IMR-90 (cell line): ENCODE data around the gene TICAM2. TPM values are rescaled to one million over a fixed set of nuclear protein-coding genes. Genes with fewer than 3 reads are reported as not detected.

Experiments used
- ATAC-seq: fragments of 200-7000 bp; cut with Tn5 transposase; 2 replicates; pipeline ENCODE4 v1.9.1; 2020; ENCODE audit warnings: low read depth, mild to moderate bottlenecking, moderate library complexity
- BruUV-seq: library from RNA; stranded (reverse); fragments of 400-500 nt; replicated peaks from 2 replicates; lab custom pipeline; 2021; lab: Mats Ljungman, UMichigan
- CTCF ChIA-PET: fragments of 300-600 bp; formaldehyde crosslinking; extraction: SDS; loops from one replicate; lab custom pipeline; 2021; ENCODE audit warnings: antibody characterized with exemption; lab: Yijun Ruan, JAX
- POLR2A ChIA-PET: fragments of 300-600 bp; sonication (Branson Sonifier 250); formaldehyde crosslinking; loops from one replicate; lab custom pipeline; 2022; ENCODE audit warnings: antibody characterized with exemption; ENCODE audit not compliant: unreplicated experiment; lab: Charles Lee
- DNase-seq: peaks from one replicate; pipeline ENCODE4 v3.0.0; 2013
- H2AFZ ChIP-seq: replicated peaks from 2 replicates; pipeline ENCODE3; 2013; ENCODE audit warnings: low read length, mild to moderate bottlenecking; ENCODE audit not compliant: poor library complexity
- H2AK5ac ChIP-seq: 2 replicates; pipeline ENCODE4 v1.6.1; 2013; ENCODE audit warnings: low read depth, low read length, inconsistent platforms
- H2AK9ac ChIP-seq: replicated peaks from 2 replicates; pipeline ENCODE3; 2013; ENCODE audit warnings: mild to moderate bottlenecking, low read depth, low read length, moderate library complexity; ENCODE audit not compliant: poor library complexity
- H2BK120ac ChIP-seq: 2 replicates; pipeline ENCODE4 v1.6.1; 2013; ENCODE audit warnings: low read depth, low read length, inconsistent platforms
- H2BK15ac ChIP-seq: 3 replicates; pipeline ENCODE4 v1.6.1; 2013; ENCODE audit warnings: low read depth, low read length, inconsistent platforms
- H2BK20ac ChIP-seq: 2 replicates; pipeline ENCODE4 v1.6.1; 2013; ENCODE audit warnings: low read depth, mild to moderate bottlenecking, inconsistent platforms, low read length, moderate library complexity
- H2BK5ac ChIP-seq: 2 replicates; pipeline ENCODE4 v1.6.1; 2013; ENCODE audit warnings: mild to moderate bottlenecking, low read depth, low read length, inconsistent platforms; ENCODE audit not compliant: poor library complexity, severe bottlenecking
- H3K14ac ChIP-seq: replicated peaks from 2 replicates; pipeline ENCODE4 v1.6.1; 2013; ENCODE audit warnings: low read depth, low read length, inconsistent platforms
- H3K18ac ChIP-seq: 2 replicates; pipeline ENCODE4 v1.6.1; 2013; ENCODE audit warnings: low read depth, low read length, control low read depth
- H3K23ac ChIP-seq: 2 replicates; pipeline ENCODE4 v1.6.1; 2013; ENCODE audit warnings: low read depth, low read length, inconsistent platforms
- H3K27ac ChIP-seq: 2 replicates; pipeline ENCODE4 v1.5.1; 2013; ENCODE audit warnings: mild to moderate bottlenecking, control low read depth, low read length; ENCODE audit not compliant: insufficient read depth
- H3K27me3 ChIP-seq: 2 replicates; pipeline ENCODE4 v1.6.1; 2013; ENCODE audit warnings: low read length; ENCODE audit not compliant: control insufficient read depth, insufficient read depth
- H3K36me3 ChIP-seq: 2 replicates; pipeline ENCODE4 v1.6.1; 2013; ENCODE audit warnings: low read length, mixed read lengths; ENCODE audit not compliant: control insufficient read depth, insufficient read depth
- H3K4ac ChIP-seq: 2 replicates; pipeline ENCODE4 v1.6.1; 2013; ENCODE audit warnings: low read depth, low read length, inconsistent platforms
- H3K4me1 ChIP-seq: 2 replicates; pipeline ENCODE4 v1.6.1; 2013; ENCODE audit warnings: low read length, mixed read lengths; ENCODE audit not compliant: control insufficient read depth, insufficient read depth
- H3K4me2 ChIP-seq: 2 replicates; pipeline ENCODE4 v1.6.1; 2013; ENCODE audit warnings: low read depth, mild to moderate bottlenecking, control low read depth, low read length, moderate library complexity
- H3K4me3 ChIP-seq: 2 replicates; pipeline ENCODE4 v1.5.1; 2013; ENCODE audit warnings: low read depth, mild to moderate bottlenecking, control low read depth, low read length, moderate library complexity; ENCODE audit not compliant: insufficient read depth
- H3K56ac ChIP-seq: 2 replicates; pipeline ENCODE4 v1.6.1; 2013; ENCODE audit warnings: low read length, inconsistent platforms; ENCODE audit not compliant: insufficient read depth; ENCODE audit errors: extremely low read depth
- H3K79me1 ChIP-seq, 2 experiments: 2 replicates each; pipeline ENCODE4 v1.6.1; 2013; ENCODE audit warnings: low read length in 2 of 2, inconsistent platforms in 1 of 2, low read depth in 1 of 2
- H3K9ac ChIP-seq: 2 replicates; pipeline ENCODE4 v1.6.1; 2013; ENCODE audit warnings: low read depth, low read length, control low read depth
- H3K9me1 ChIP-seq: 2 replicates; pipeline ENCODE4 v1.6.1; 2013; ENCODE audit warnings: low read length, inconsistent platforms; ENCODE audit not compliant: insufficient read depth
- H3K9me3 ChIP-seq: 2 replicates; pipeline ENCODE4 v1.6.1; 2013; ENCODE audit warnings: low read length; ENCODE audit not compliant: control insufficient read depth, insufficient read depth
- H4K20me1 ChIP-seq: 2 replicates; pipeline ENCODE4 v1.6.1; 2013; ENCODE audit warnings: low read length, inconsistent platforms; ENCODE audit not compliant: insufficient read depth
- H4K5ac ChIP-seq: 2 replicates; pipeline ENCODE4 v1.6.1; 2013; ENCODE audit warnings: mild to moderate bottlenecking, low read depth, low read length, control low read depth
- H4K8ac ChIP-seq, 2 experiments: 2 replicates each; pipeline ENCODE4 v1.6.1; 2013; ENCODE audit warnings: low read depth in 2 of 2, low read length in 2 of 2, control low read depth in 1 of 2, inconsistent platforms in 1 of 2
- H4K91ac ChIP-seq: 2 replicates; pipeline ENCODE4 v1.6.1; 2013; ENCODE audit warnings: low read depth, low read length, inconsistent platforms; ENCODE audit not compliant: insufficient read depth
- BHLHE40 ChIP-seq: fragments of 150-350 bp; IDR thresholded peaks from 2 replicates; pipeline ENCODE4 v1.6.1; 2016; ENCODE audit warnings: mild to moderate bottlenecking, low read depth, low read length
- CEBPB ChIP-seq: IDR thresholded peaks from 2 replicates; pipeline ENCODE4 v1.6.1; 2012; ENCODE audit warnings: low read depth, low read length, improper control_type of control experiment
- MAFK ChIP-seq: IDR thresholded peaks from 2 replicates; pipeline ENCODE4 v1.6.1; 2012; ENCODE audit warnings: low read depth, low read length, improper control_type of control experiment
- RCOR1 ChIP-seq: IDR thresholded peaks from 2 replicates; pipeline ENCODE4 v1.6.1; 2012; ENCODE audit warnings: mild to moderate bottlenecking, low read length, improper control_type of control experiment; ENCODE audit not compliant: insufficient replicate concordance
- WGBS, 2 experiments: methylation state at CpG; one replicate each; pipeline versions ENCODE4 v1.1.5 to v1.1.7; 2013; ENCODE audit warnings: missing lambda C conversion rate in 2 of 2; ENCODE audit not compliant: insufficient read length in 1 of 2; ENCODE audit errors: extremely low coverage in 2 of 2; 5-methylcytosine and 5-hydroxymethylcytosine counted together
- dilution Hi-C: fragments of 300-500 bp; cut with HindIII; formaldehyde crosslinking; loops from one replicate; pipeline ENCODE4 v1.14.3; 2018; ENCODE audit warnings: low sequenced_read_pairs; ENCODE audit not compliant: unreplicated experiment
- in situ Hi-C: fragments of 300-500 bp; cut with MboI; formaldehyde crosslinking; loops from 3 replicates; pipeline ENCODE4 v1.14.3; 2019; ENCODE audit warnings: low sequenced_read_pairs, inconsistent platforms, mixed read lengths
- intact Hi-C: fragments of 100-400 bp; cut with micrococcal nuclease; formaldehyde crosslinking; loops from 2 replicates; pipeline ENCODE4 v1.10.0; 2022
- polyA plus RNA-seq, 3 experiments: library from polyadenylated mRNA; depleted of rRNA; stranded (reverse); fragments of >200 nt; gene quantifications; 2 replicates each; pipeline ENCODE4 v1.2.3, GENCODE V29; 2012; ENCODE audit warnings: low replicate concordance in 1 of 3
- total RNA-seq: library from RNA; depleted of rRNA; stranded (reverse); fragments of >200 nt; gene quantifications from 2 replicates; pipeline ENCODE4 v1.2.3, GENCODE V29; 2012

TICAM2 gene
- total and polyA plus RNA-seq, 2 of the 4 experiments (the other 2 are of a cell fraction): 2.9 to 4.3 TPM

DNA sequence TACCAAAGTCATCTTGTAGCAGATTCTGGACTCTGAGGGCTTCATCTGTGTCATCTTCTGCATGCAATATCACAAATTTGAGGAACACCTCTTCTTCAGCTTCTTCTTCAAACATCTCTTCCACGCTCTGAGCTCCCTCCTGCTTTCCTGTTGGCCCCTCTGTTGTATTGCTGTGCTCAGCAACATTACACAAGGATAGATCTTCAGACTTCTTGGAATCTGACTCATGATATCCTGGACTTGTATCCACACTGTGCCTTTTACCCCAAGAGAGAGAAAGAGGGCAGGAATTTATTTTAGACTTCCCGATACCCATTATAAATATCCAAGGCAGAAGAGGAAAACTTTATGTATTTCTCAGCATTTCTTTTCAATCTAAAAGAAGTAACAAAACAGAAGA is 21.3 kb downstream of the TICAM2 start:
- H4K91ac ChIP-seq: no peak overlapping the region
- no peak overlapping the region for H2BK20ac ChIP-seq
- 0 out of 2 replicates have a peak, but pooled peaks cover 2% of the 10 kb centered on the region for H3K36me3 ChIP-seq
- POLR2A ChIA-PET: no interaction called here
- no peak overlapping the region for H3K56ac ChIP-seq
- H4K8ac ChIP-seq: no peak overlapping the region
- H3K27me3 ChIP-seq: no peaks in the 10 kb centered on the region
- H2AK5ac ChIP-seq: no peak overlapping the region
- dilution Hi-C loops (no loop called here), intact Hi-C loops (no loop called here), in situ Hi-C loops (no loop called here)
- no peak overlapping the region for H3K9ac ChIP-seq
- BruUV-seq: no TSS peak
- CTCF ChIA-PET: interaction anchor here (0.9 kb wide), 1 partner anchor 11 kb away, joined by 3 read pairs; no protein-coding TSS in a partner anchor
- no peaks in the 10 kb centered on the region for H3K9me1 ChIP-seq
- no peak for ATAC-seq
- H2AK9ac ChIP-seq: no peak overlapping the region
- no peak overlapping the region for H3K4me3 ChIP-seq
- no peak overlapping the region for H3K4me2 ChIP-seq
- H3K4me1 ChIP-seq: peaks cover 6% of the 10 kb centered on the region
- WGBS, 2 experiments: no CpG with 5 or more reads among the region's 2 CpGs
- H3K18ac ChIP-seq: no peak overlapping the region
- H3K23ac ChIP-seq: no peak overlapping the region
- H2BK120ac ChIP-seq: no peak overlapping the region
- no peak overlapping the region for H2BK5ac ChIP-seq
- TF ChIP-seq BHLHE40: no peak
- peak; percentile 62 for TF ChIP-seq MAFK
- TF ChIP-seq RCOR1: no peak
- no peak for TF ChIP-seq CEBPB
- no peak overlapping the region for H3K4ac ChIP-seq
- no peak overlapping the region for H3K14ac ChIP-seq
- peaks cover 3% of the 10 kb centered on the region; the same call in 1 of the 2 replicates for H3K9me3 ChIP-seq
- H4K5ac ChIP-seq: no peak overlapping the region
- peaks cover 11 to 53% of the 10 kb centered on the region in 2 experiments; a peak in 3 of 4 replicates for H3K79me1 ChIP-seq
- H2BK15ac ChIP-seq: no peak overlapping the region
- H4K20me1 ChIP-seq: peaks cover 3% of the 10 kb centered on the region; the same call in 1 of the 2 replicates
- no peak for DNase-seq
- H3K27ac ChIP-seq: no peak overlapping the region
- H2AFZ ChIP-seq: no peak overlapping the region
